K562 (cell line): Measurements from ENCODE around the gene SIGLEC14. TPM values are rescaled to one million over a fixed set of nuclear protein-coding genes. Genes with fewer than 3 reads are reported as not detected.

Experiments used
- ARID1B ChIP-seq: fragments of 450-650 bp; IDR thresholded peaks from 2 replicates; pipeline ENCODE4 v1.6.1; 2016; ENCODE audit warnings: antibody characterized with exemption, mild to moderate bottlenecking, inconsistent platforms
- ARID2 ChIP-seq: fragments of 450-650 bp; IDR thresholded peaks from 2 replicates; pipeline ENCODE4 v1.6.1; 2017; ENCODE audit warnings: antibody characterized with exemption, mild to moderate bottlenecking
- BCL6 ChIP-seq: fragments of 250-450 bp; sonication (Bioruptor Pico); IDR thresholded peaks from 2 replicates; pipeline ENCODE4 v1.4.0; 2020
- GABPA ChIP-seq: fragments of 200-800 bp; sonication (Bioruptor generic); conservative IDR thresholded peaks from 2 replicates; pipeline ENCODE4 v1.6.1; 2016; ENCODE audit warnings: low read depth, missing genetic modification characterization, missing compliant biosample characterization
- HIVEP1 ChIP-seq: fragments of 250-450 bp; sonication (Bioruptor Pico); IDR thresholded peaks from 2 replicates; pipeline ENCODE4 v1.4.0; 2020; ENCODE audit warnings: mild to moderate bottlenecking
- MXI1 ChIP-seq: IDR thresholded peaks from 2 replicates; pipeline ENCODE4 v1.6.1; 2011; ENCODE audit warnings: low read depth, mild to moderate bottlenecking, improper control_type of control experiment, low read length
- NR4A1 ChIP-seq, 2 experiments: fragments of 250-450 bp in 1 of 2; fragments of 450-650 bp in 1 of 2; sonication (Bioruptor Pico) in 1 of 2; IDR thresholded peaks; 2 replicates each; pipeline versions ENCODE4 v1.4.0 to v1.6.1; 2016 to 2020; ENCODE audit warnings: mild to moderate bottlenecking in 2 of 2, missing compliant biosample characterization in 1 of 2, missing genetic modification characterization in 1 of 2, moderate library complexity in 1 of 2
- PPARD ChIP-seq: fragments of 250-450 bp; sonication (Bioruptor Pico); IDR thresholded peaks from 2 replicates; pipeline ENCODE4 v1.8.0; 2022; ENCODE audit warnings: inconsistent platforms, mild to moderate bottlenecking, moderate library complexity
- RBM25 ChIP-seq: fragments of 200-400 bp; formaldehyde crosslinking; IDR thresholded peaks from 2 replicates; pipeline ENCODE4 v1.6.1; 2018; ENCODE audit warnings: low read length, low read depth, moderate library complexity; ENCODE audit not compliant: severe bottlenecking
- RHOXF2B ChIP-seq: fragments of 250-450 bp; sonication (Bioruptor Pico); conservative IDR thresholded peaks from 2 replicates; pipeline ENCODE4 v1.5.1; 2021
- TFAM ChIP-seq: fragments of 250-450 bp; sonication (Bioruptor Pico); conservative IDR thresholded peaks from 2 replicates; pipeline ENCODE4 v1.5.0; 2021; ENCODE audit warnings: mild to moderate bottlenecking, moderate library complexity
- TRIM24 ChIP-seq, 2 experiments: fragments of 450-650 bp; IDR thresholded peaks; 2 replicates each; pipeline ENCODE4 v1.6.1; 2016
- ZKSCAN3 ChIP-seq: fragments of 250-450 bp; sonication (Bioruptor Pico); IDR thresholded peaks from 2 replicates; pipeline ENCODE4 v1.4.0; 2020
- ZNF197 ChIP-seq: fragments of 200-800 bp; sonication (Bioruptor generic); IDR thresholded peaks from 2 replicates; pipeline ENCODE4 v1.6.1; 2016; ENCODE audit warnings: low read depth, missing genetic modification characterization, missing compliant biosample characterization
- ZNF384 ChIP-seq: IDR thresholded peaks from 2 replicates; pipeline ENCODE4 v1.6.1; 2012; ENCODE audit warnings: low read depth, low read length, improper control_type of control experiment
- ZNF75A ChIP-seq: fragments of 450-650 bp; formaldehyde crosslinking; IDR thresholded peaks from 2 replicates; pipeline ENCODE4 v1.4.0; 2020; ENCODE audit warnings: mild to moderate bottlenecking
- polyA plus RNA-seq, 8 experiments: library from polyadenylated mRNA; depleted of rRNA in 4 of 8; stranded (reverse) in 5 of 8; unstranded in 3 of 8; fragments of >200 nt; fragmentation: Nextera tagmentation in 2 of 8; fragmentation: Illumina TruSeq in 1 of 8; extraction: Ambion mirVana in 2 of 8; extraction: Trizol in 1 of 8; gene quantifications; 2 replicates each; pipeline versions ENCODE4 v1.2.1 to v1.2.3, GENCODE V29; 2011 to 2014; ENCODE audit warnings: inconsistent platforms in 1 of 8, missing spikeins in 1 of 8
- total RNA-seq, 7 experiments: library from RNA; depleted of rRNA in 6 of 7; stranded (reverse); fragments of >200 nt in 6 of 7; fragmentation: Illumina TruSeq in 2 of 7; extraction: Trizol in 2 of 7; gene quantifications; 2 replicates each; pipeline versions ENCODE4 v1.2.1 to v1.2.3, GENCODE V29; 2011 to 2021; ENCODE audit warnings: low replicate concordance in 1 of 7
- TF ChIP-seq, protein P1 (sequence below): fragments of 450-650 bp; IDR thresholded peaks from 2 replicates; pipeline ENCODE4 v1.6.1; 2016; ENCODE audit warnings: low read depth
- TF ChIP-seq, protein P2 (sequence below): fragments of 200-400 bp; formaldehyde crosslinking; IDR thresholded peaks from 2 replicates; pipeline ENCODE4 v1.6.1; 2017; ENCODE audit warnings: mild to moderate bottlenecking, low read depth, low read length, moderate library complexity

Gene SIGLEC14
- total and polyA plus RNA-seq, 9 of the 15 experiments (the other 6 are each of a cell fraction or from before 2014, with no cell fraction given) = not detected

DNA sequence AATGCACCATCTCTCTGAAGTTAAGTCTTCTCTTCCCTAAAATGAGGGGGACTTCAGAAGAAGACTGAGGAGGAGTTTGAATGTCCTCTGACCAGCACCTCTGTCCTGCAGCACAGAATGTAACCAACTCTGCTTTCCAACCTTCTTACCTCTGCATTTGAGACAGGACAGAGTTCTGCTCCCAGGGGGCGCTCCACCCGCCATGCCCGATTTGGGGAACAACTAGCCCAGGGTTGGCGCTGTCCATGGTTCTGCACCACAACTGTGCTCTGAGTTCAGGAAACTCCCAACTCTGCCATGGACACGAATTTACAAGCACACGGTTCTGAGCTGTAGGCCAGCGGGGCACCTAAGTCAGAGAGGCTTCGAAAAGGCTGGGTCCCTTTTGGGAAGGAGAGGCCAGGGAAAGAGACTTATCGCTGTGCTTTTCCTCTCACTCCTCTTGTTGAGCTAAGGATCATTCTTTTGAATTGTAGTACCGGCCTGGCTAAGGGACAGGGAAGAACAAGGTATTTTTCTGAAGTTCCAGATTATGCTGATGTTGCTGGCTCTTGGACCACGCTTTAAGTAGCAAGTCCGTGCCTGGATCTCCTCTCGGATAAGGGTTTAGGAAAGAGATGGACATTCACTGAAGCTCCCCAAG lies 38.6 kb downstream of the SIGLEC14 start (continued):
- TF ChIP-seq, protein P1, sequence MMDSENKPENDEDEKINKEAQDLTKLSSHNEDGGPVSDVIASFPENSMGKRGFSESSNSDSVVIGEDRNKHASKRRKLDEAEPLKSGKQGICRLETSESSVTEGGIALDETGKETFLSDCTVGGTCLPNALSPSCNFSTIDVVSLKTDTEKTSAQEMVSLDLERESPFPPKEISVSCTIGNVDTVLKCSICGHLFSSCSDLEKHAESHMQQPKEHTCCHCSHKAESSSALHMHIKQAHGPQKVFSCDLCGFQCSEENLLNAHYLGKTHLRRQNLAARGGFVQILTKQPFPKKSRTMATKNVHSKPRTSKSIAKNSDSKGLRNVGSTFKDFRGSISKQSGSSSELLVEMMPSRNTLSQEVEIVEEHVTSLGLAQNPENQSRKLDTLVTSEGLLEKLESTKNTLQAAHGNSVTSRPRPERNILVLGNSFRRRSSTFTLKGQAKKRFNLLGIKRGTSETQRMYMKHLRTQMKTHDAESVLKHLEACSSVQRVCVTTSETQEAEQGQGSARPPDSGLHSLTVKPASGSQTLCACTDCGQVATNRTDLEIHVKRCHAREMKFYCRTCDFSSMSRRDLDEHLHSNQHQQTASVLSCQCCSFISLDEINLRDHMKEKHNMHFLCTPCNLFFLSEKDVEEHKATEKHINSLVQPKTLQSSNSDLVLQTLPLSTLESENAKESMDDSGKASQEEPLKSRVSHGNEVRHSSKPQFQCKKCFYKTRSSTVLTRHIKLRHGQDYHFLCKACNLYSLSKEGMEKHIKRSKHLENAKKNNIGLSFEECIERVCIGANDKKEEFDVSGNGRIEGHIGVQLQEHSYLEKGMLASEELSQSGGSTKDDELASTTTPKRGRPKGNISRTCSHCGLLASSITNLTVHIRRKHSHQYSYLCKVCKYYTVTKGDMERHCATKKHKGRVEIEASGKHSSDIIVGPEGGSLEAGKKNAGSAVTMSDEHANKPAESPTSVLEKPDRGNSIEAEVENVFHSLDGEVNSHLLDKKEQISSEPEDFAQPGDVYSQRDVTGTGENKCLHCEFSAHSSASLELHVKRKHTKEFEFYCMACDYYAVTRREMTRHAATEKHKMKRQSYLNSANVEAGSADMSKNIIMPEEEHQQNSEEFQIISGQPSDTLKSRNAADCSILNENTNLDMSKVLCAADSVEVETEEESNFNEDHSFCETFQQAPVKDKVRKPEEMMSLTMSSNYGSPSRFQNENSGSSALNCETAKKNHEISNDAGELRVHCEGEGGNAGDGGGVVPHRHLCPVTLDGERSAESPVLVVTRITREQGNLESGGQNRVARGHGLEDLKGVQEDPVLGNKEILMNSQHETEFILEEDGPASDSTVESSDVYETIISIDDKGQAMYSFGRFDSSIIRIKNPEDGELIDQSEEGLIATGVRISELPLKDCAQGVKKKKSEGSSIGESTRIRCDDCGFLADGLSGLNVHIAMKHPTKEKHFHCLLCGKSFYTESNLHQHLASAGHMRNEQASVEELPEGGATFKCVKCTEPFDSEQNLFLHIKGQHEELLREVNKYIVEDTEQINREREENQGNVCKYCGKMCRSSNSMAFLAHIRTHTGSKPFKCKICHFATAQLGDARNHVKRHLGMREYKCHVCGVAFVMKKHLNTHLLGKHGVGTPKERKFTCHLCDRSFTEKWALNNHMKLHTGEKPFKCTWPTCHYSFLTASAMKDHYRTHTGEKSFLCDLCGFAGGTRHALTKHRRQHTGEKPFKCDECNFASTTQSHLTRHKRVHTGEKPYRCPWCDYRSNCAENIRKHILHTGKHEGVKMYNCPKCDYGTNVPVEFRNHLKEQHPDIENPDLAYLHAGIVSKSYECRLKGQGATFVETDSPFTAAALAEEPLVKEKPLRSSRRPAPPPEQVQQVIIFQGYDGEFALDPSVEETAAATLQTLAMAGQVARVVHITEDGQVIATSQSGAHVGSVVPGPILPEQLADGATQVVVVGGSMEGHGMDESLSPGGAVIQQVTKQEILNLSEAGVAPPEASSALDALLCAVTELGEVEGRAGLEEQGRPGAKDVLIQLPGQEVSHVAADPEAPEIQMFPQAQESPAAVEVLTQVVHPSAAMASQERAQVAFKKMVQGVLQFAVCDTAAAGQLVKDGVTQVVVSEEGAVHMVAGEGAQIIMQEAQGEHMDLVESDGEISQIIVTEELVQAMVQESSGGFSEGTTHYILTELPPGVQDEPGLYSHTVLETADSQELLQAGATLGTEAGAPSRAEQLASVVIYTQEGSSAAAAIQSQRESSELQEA = no peak
- TF ChIP-seq TFAM (CRISPR knock-in tag) (no peak), ARID1B (0 out of 2 replicates have a peak, but pooled peaks have one; percentile 21), MXI1 (peak; percentile 80), ARID2 (peak; percentile 71; the same call in 1 of the 2 replicates), RBM25 (no peak), ZKSCAN3 (CRISPR knock-in tag) (no peak), NR4A1 (CRISPR knock-in tag; IDR thresholded peaks at IDR 0.05) (no peak), NR4A1 (tag; IDR thresholded peaks at IDR 0.05) (peak; percentile 37; the same call in 1 of the 2 replicates), ZNF197 (CRISPR knock-in tag) (peak; percentile 74; the same call in 1 of the 2 replicates), PPARD (CRISPR knock-in tag) (no peak), BCL6 (CRISPR knock-in tag) (peak; percentile 72; the same call in 1 of the 2 replicates), HIVEP1 (CRISPR knock-in tag) (no peak), ZNF384 (0 out of 2 replicates have a peak, but pooled peaks have one; percentile 35), RHOXF2B (CRISPR knock-in tag) (no peak), TRIM24 (IDR thresholded peaks at IDR 0.05) (no peak), GABPA (tag) (no peak), ZNF75A (CRISPR knock-in tag) (no peak)
- TF ChIP-seq, protein P2, sequence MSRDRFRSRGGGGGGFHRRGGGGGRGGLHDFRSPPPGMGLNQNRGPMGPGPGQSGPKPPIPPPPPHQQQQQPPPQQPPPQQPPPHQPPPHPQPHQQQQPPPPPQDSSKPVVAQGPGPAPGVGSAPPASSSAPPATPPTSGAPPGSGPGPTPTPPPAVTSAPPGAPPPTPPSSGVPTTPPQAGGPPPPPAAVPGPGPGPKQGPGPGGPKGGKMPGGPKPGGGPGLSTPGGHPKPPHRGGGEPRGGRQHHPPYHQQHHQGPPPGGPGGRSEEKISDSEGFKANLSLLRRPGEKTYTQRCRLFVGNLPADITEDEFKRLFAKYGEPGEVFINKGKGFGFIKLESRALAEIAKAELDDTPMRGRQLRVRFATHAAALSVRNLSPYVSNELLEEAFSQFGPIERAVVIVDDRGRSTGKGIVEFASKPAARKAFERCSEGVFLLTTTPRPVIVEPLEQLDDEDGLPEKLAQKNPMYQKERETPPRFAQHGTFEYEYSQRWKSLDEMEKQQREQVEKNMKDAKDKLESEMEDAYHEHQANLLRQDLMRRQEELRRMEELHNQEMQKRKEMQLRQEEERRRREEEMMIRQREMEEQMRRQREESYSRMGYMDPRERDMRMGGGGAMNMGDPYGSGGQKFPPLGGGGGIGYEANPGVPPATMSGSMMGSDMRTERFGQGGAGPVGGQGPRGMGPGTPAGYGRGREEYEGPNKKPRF = no peak
